ENCODE measurements around the gene LCN10. TPM values are rescaled to one million over a fixed set of nuclear protein-coding genes. Genes with fewer than 3 reads are reported as not detected.

LCN10 gene
- total RNA-seq, 4 donors from 2014 or later: 3.5 to 10.2 (median 5.0) TPM

Small RNA genes lying within 50 kb of the gene (small RNA-seq; reads per million reads assigned to genes)
- not detected for gene ATP6V1G1P3
- gene MIR6722: not detected

Other genes with a start within 250 kb of the LCN10 start
- 10 to 100 TPM; 10.4 to 61.8 (median 55.1) TPM for gene NOTCH1, start 196.9 kb downstream of the LCN10 start, total RNA-seq
- gene EGFL7, start 80.0 kb downstream of the LCN10 start, total RNA-seq: 100 to 1,000 TPM in 3 of 4 donors, 10 to 100 TPM in 1; 50.6 to 274 (median 145) TPM
- gene AGPAT2, start 55.5 kb downstream of the LCN10 start, total RNA-seq: 100 to 1,000 TPM; 391 to 854 (median 473) TPM
- gene DIPK1B, start 30.4 kb downstream of the LCN10 start, total RNA-seq: 10 to 100 TPM in 1 of 4 donors, 1 to 10 TPM in 3; 4.4 to 12.8 (median 7.5) TPM
- 10 to 100 TPM in 2 of 4 donors, 1 to 10 TPM in 2; 5.0 to 24.1 (median 9.0) TPM for gene LCN6, start 5.6 kb upstream of the LCN10 start, total RNA-seq
- not detected for gene LCN8, start 15.3 kb upstream of the LCN10 start, total RNA-seq
- not detected for gene LCN15, start 21.6 kb upstream of the LCN10 start, total RNA-seq
- gene TMEM141, start 48.4 kb upstream of the LCN10 start, total RNA-seq: 10 to 100 TPM; 43.1 to 88.1 (median 70.9) TPM
- gene CCDC183, start 53.4 kb upstream of the LCN10 start, total RNA-seq: 1 to 10 TPM; 1.5 to 2.8 (median 1.9) TPM
- gene RABL6, start 65.0 kb upstream of the LCN10 start, total RNA-seq: 10 to 100 TPM; 33.7 to 46.9 (median 44.9) TPM
- 1 to 10 TPM in 1 of 4 donors, under 1 TPM in 3; 0.72 to 2.5 (median 0.78) TPM for gene AJM1, start 99.5 kb upstream of the LCN10 start, total RNA-seq
- 10 to 100 TPM; 27.1 to 53.9 (median 40.9) TPM for gene PHPT1, start 106.5 kb upstream of the LCN10 start, total RNA-seq
- gene MAMDC4, start 109.4 kb upstream of the LCN10 start, total RNA-seq: 1 to 10 TPM; 1.4 to 3.9 (median 1.7) TPM
- gene EDF1, start 123.4 kb upstream of the LCN10 start, total RNA-seq: 100 to 1,000 TPM; 281 to 323 (median 308) TPM
- 1 to 10 TPM; 3.2 to 9.1 (median 5.1) TPM for gene TRAF2, start 143.6 kb upstream of the LCN10 start, total RNA-seq
- gene FBXW5, start 201.8 kb upstream of the LCN10 start, total RNA-seq: 100 to 1,000 TPM; 154 to 242 (median 185) TPM
- 1 to 10 TPM in 1 of 4 donors, not detected in 3; 4.3 TPM for gene C8G, start 202.3 kb upstream of the LCN10 start, total RNA-seq
- gene LCN12, start 209.3 kb upstream of the LCN10 start, total RNA-seq: under 1 TPM in 1 of 4 donors, not detected in 3; 0.46 TPM
- 100 to 1,000 TPM in 2 of 4 donors, 10 to 100 TPM in 2; 76.9 to 173 (median 118) TPM for gene PTGDS, start 234.6 kb upstream of the LCN10 start, total RNA-seq
- under 1 TPM in 3 of 4 donors, not detected in 1; 0.28 to 0.47 (median 0.36) TPM for gene LCNL1, start 240.1 kb upstream of the LCN10 start, total RNA-seq
- 10 to 100 TPM; 22.0 to 37.0 (median 31.6) TPM for gene PAXX, start 249.5 kb upstream of the LCN10 start, total RNA-seq

All from omental fat pad (tissue), 4 donors.